Cardiac muscle cell (in vitro differentiated cells and primary cell): ENCODE measurements around the gene SHLD1. TPM values are rescaled to one million over a fixed set of nuclear protein-coding genes. Genes with fewer than 3 reads are reported as not detected.

Experiments
- DNase-seq, 2 donors: peaks; one replicate each; pipeline versions ENCODE4 v3.0.0 to v3.0.0-alpha.2; 2010 to 2017; ENCODE audit warnings: low read depth in 1 of 2, low spot score in 1 of 2
- H3K27ac ChIP-seq: fragments of 200-600 bp; sonication (generic); 2 replicates; pipeline ENCODE4 v1.5.1; 2016
- H3K27me3 ChIP-seq: fragments of 200-600 bp; sonication (generic); 2 replicates; pipeline ENCODE4 v1.6.0; 2016; ENCODE audit warnings: control low read depth
- H3K36me3 ChIP-seq: fragments of 200-600 bp; sonication (generic); 2 replicates; pipeline ENCODE4 v1.5.1; 2016; ENCODE audit warnings: control low read depth
- H3K4me1 ChIP-seq: fragments of 200-600 bp; sonication (generic); 2 replicates; pipeline ENCODE4 v1.8.1; 2017; ENCODE audit warnings: low read depth, mild to moderate bottlenecking, mixed run types
- H3K4me3 ChIP-seq: fragments of 200-600 bp; sonication (generic); 2 replicates; pipeline ENCODE4 v1.5.1; 2016; ENCODE audit warnings: mild to moderate bottlenecking
- H3K9me3 ChIP-seq: fragments of 200-600 bp; sonication (generic); 2 replicates; pipeline ENCODE4 v1.5.1; 2017; ENCODE audit warnings: low read depth, mild to moderate bottlenecking, control low read depth
- polyA plus RNA-seq: library from polyadenylated mRNA; unstranded; fragments of >200 nt; fragmentation: Nextera tagmentation; extraction: Ambion mirVana; gene quantifications from 2 replicates; pipeline ENCODE4 v1.2.1, GENCODE V29; 2016
- total RNA-seq: library from RNA; depleted of rRNA; stranded (reverse); fragments of >200 nt; gene quantifications from 2 replicates; pipeline ENCODE4 v1.2.3, GENCODE V29; 2016
- TF ChIP-seq, protein P1 (sequence below): IDR thresholded peaks from 2 replicates; pipeline ENCODE4 v1.5.1; 2012; ENCODE audit warnings: low read depth, mild to moderate bottlenecking, low read length

The SHLD1 gene
- total and polyA plus RNA-seq, 2 experiments from 2014 or later: 3.4 to 10.9 TPM

DNA sequence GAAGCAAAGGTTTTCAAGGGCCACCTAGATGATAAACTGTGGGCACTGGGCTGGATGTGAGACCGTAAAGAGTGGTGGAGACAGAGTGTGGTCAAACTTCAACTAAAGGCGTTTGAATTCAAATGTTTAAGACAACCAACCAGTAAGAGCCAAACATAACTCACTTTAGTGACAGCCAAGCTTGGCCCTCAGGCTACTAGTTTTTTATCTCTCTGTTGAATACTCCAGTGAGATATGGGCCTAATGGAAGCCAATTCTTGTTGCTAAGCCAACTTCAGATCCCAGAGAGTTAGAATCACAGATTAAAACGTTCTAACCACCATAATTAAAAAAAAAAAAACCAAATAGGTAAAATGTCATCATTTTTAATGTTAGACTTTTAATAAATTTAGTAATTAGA lies 142.9 kb downstream of the SHLD1 start:
- no peak overlapping the region for H3K4me3 ChIP-seq
- TF ChIP-seq, protein P1, sequence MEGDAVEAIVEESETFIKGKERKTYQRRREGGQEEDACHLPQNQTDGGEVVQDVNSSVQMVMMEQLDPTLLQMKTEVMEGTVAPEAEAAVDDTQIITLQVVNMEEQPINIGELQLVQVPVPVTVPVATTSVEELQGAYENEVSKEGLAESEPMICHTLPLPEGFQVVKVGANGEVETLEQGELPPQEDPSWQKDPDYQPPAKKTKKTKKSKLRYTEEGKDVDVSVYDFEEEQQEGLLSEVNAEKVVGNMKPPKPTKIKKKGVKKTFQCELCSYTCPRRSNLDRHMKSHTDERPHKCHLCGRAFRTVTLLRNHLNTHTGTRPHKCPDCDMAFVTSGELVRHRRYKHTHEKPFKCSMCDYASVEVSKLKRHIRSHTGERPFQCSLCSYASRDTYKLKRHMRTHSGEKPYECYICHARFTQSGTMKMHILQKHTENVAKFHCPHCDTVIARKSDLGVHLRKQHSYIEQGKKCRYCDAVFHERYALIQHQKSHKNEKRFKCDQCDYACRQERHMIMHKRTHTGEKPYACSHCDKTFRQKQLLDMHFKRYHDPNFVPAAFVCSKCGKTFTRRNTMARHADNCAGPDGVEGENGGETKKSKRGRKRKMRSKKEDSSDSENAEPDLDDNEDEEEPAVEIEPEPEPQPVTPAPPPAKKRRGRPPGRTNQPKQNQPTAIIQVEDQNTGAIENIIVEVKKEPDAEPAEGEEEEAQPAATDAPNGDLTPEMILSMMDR: no peak
- H3K27ac ChIP-seq: no peak overlapping the region
- no peaks in the 10 kb centered on the region for H3K4me1 ChIP-seq
- DNase-seq: no peak
- H3K9me3 ChIP-seq: no peaks in the 10 kb centered on the region
- H3K36me3 ChIP-seq: no peaks in the 10 kb centered on the region
- H3K27me3 ChIP-seq: no peaks in the 10 kb centered on the region

DNA sequence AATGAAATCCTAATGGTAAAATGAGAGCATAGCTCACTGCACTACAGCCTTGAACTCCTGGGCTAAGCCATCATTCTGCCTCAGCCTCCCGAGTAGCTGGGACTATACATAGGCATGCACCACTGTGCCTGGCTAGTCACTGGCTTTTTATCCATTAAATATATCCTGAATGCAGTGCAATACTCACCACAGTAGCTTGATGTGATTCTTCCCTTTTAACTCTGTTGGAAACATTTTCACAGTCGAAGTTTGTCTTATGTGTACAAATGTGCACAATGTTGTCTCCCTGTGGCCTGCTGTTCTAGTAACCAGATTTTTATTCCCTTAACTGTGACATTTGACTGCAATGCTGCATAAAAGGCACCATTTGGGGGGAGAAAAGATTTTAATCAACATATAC lies 143.4 kb downstream of the SHLD1 start:
- no peaks in the 10 kb centered on the region for H3K36me3 ChIP-seq
- H3K9me3 ChIP-seq: no peaks in the 10 kb centered on the region
- no peaks in the 10 kb centered on the region for H3K27me3 ChIP-seq
- no peak overlapping the region for H3K4me3 ChIP-seq
- H3K4me1 ChIP-seq: no peaks in the 10 kb centered on the region
- TF ChIP-seq, protein P1: no peak
- H3K27ac ChIP-seq: no peak overlapping the region
- no peak for DNase-seq

DNA sequence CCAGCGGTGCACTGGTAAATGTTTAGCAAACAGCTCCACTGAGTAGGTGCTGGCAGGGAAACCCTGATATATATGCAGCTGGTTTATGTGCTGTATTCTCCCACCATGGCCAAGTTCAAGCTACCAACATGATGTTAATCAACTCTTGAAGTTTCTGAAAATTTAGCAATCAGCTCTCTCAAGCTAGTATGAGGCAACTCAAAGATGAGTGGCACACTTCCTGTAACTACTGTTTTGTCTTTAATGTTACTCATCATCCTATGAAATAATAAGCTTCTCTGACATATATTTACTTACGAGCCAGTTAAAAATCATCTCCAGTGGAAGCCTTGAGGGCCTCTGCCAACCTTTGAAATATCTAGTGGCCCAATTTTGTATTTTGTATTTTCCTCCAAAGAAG lies 145.4 kb downstream of the SHLD1 start:
- no peaks in the 10 kb centered on the region for H3K36me3 ChIP-seq
- H3K9me3 ChIP-seq: no peaks in the 10 kb centered on the region
- TF ChIP-seq, protein P1: no peak
- no peaks in the 10 kb centered on the region for H3K27me3 ChIP-seq
- no peaks in the 10 kb centered on the region for H3K4me1 ChIP-seq
- no peak overlapping the region for H3K4me3 ChIP-seq
- H3K27ac ChIP-seq: no peak overlapping the region
- DNase-seq: no peak

DNA sequence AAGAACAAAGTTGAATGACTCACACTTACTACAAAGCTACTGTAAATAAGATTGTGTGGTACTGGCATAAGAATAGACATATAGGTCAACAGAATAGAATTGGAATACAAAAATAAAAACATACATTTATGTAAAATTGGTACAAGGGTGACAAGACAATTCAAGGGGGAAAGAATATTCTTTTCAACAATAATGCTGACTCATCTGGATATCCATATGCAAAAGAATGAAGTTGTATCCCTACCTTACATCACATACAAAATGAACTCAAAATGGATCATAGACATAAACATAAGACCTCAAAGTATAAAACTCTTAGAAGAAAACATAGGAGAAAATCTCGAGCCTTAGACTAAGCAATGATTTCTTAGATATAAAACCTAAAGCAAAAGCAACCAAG lies 149.2 kb downstream of the SHLD1 start:
- no peak for DNase-seq
- no peaks in the 10 kb centered on the region for H3K27me3 ChIP-seq
- no peaks in the 10 kb centered on the region for H3K4me1 ChIP-seq
- no peak overlapping the region for H3K27ac ChIP-seq
- no peaks in the 10 kb centered on the region for H3K36me3 ChIP-seq
- H3K4me3 ChIP-seq: no peak overlapping the region
- TF ChIP-seq, protein P1: no peak
- H3K9me3 ChIP-seq: no peaks in the 10 kb centered on the region

DNA sequence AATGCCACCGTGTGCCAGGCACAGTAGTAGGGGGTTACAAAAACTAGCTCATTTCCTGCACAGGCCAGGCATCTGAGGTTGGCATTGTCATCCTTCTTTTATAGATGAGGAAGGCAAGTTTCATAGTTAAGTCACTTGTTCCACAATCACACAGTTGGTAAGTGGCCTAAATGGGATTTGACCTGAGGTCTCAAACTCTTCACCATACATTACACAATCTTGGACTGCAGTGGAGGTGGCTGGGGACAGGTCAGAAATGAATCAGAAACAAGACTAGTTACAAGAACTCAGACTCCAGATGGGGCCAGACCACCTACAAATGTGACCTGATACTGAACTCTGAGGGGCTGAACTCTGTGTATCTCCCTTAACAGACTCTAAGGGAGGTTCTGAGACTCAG lies 150.7 kb downstream of the SHLD1 start:
- no peaks in the 10 kb centered on the region for H3K36me3 ChIP-seq
- H3K27me3 ChIP-seq: no peaks in the 10 kb centered on the region
- H3K27ac ChIP-seq: no peak overlapping the region
- no peaks in the 10 kb centered on the region for H3K4me1 ChIP-seq
- no peak for DNase-seq
- H3K4me3 ChIP-seq: no peak overlapping the region
- TF ChIP-seq, protein P1: no peak
- no peaks in the 10 kb centered on the region for H3K9me3 ChIP-seq

DNA sequence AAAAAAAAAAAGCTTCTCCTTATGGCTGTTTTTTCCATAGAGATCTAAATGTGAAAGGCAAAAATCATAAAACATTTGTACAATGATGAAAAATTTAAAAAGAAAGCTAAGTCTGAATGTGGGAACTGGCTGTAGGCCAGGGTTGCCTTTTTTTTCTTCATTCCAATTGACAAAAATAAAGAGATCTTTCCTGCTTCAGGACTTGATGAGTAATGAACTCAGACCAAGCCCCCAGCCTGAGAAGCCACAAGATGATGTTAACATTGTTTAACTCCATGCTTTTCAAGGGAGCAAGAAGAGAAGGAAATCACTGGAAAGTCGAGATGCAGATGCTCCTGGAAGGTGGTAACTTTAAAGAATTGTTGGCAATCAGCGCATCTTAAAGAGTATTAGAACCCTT lies 158.8 kb downstream of the SHLD1 start:
- peak in 1 of 2 donors; percentile 16 for DNase-seq
- H3K4me1 ChIP-seq: peaks cover 5% of the 10 kb centered on the region

More for the DNA sequence above, 158.8 kb downstream of the SHLD1 start:
- Histone ChIP-seq H3K27ac (no peak overlapping the region), H3K27me3 (peaks cover 15% of the 10 kb centered on the region), H3K36me3 (no peaks in the 10 kb centered on the region), H3K9me3 (no peaks in the 10 kb centered on the region), H3K4me3 (no peak overlapping the region)
- TF ChIP-seq, protein P1: no peak
